GM13976 (cell line): ENCODE data around the gene PRIM1.

Experiments used
- DNase-seq: peaks from one replicate; pipeline ENCODE4 v3.0.0; 2012; ENCODE audit warnings: low spot score
- CTCF ChIP-seq: IDR thresholded peaks from 2 replicates; pipeline ENCODE4 v1.5.1; 2012; ENCODE audit warnings: borderline replicate concordance, mild to moderate bottlenecking; ENCODE audit not compliant: insufficient read depth; ENCODE audit errors: extremely low read depth, missing control alignments, control extremely low read depth
- in situ Hi-C: fragments of 300-500 bp; cut with MboI; formaldehyde crosslinking; loops from one replicate; pipeline ENCODE4 v1.12.0; 2022; ENCODE audit warnings: low sequenced_read_pairs, mixed read lengths, inconsistent platforms; ENCODE audit not compliant: unreplicated experiment

The PRIM1 gene

GRCh38 chr12:56785874-56786273 is 33.8 kb upstream of the PRIM1 start:
- in situ Hi-C loops = no loop called here
- no peak for TF ChIP-seq CTCF
- no peak for DNase-seq

GRCh38 chr12:56785141-56785865 is 33.2 kb upstream of the PRIM1 start:
- DNase-seq = no peak
- in situ Hi-C loops = no loop called here
- TF ChIP-seq CTCF = no peak

- DNase-seq = no peak
- TF ChIP-seq CTCF = no peak
- in situ Hi-C loops = no loop called here
These were observed 29.6 kb upstream of the PRIM1 start for GRCh38 chr12:56781726-56782125.

GRCh38 chr12:56778756-56779155 is 26.6 kb upstream of the PRIM1 start:
- TF ChIP-seq CTCF = no peak
- no peak for DNase-seq
- in situ Hi-C loops = no loop called here

- in situ Hi-C loops = no loop called here
- no peak for DNase-seq
- no peak for TF ChIP-seq CTCF
These were observed 24.5 kb upstream of the PRIM1 start for GRCh38 chr12:56776654-56777053.

- TF ChIP-seq CTCF = no peak
- peak; percentile 43 for DNase-seq
- in situ Hi-C loops = no loop called here
These were observed 23.5 kb upstream of the PRIM1 start for GRCh38 chr12:56775638-56776037.
